IMR-90 (cell line): Measurements from ENCODE around the gene HOXA5.

ENCODE experiments used
- BHLHE40 ChIP-seq: fragments of 150-350 bp; IDR thresholded peaks from 2 replicates; pipeline ENCODE4 v1.6.1; 2016; ENCODE audit warnings: mild to moderate bottlenecking, low read depth, low read length
- CHD1 ChIP-seq: IDR thresholded peaks from 2 replicates; pipeline ENCODE4 v1.6.1; 2012; ENCODE audit warnings: low read depth, low read length, improper control_type of control experiment
- MAZ ChIP-seq: IDR thresholded peaks from 2 replicates; pipeline ENCODE4 v1.6.1; 2012; ENCODE audit warnings: low read depth, mild to moderate bottlenecking, low read length, improper control_type of control experiment, moderate library complexity, borderline replicate concordance
- POLR2A ChIP-seq: IDR thresholded peaks from 2 replicates; pipeline ENCODE4 v1.6.1; 2012; ENCODE audit warnings: mild to moderate bottlenecking, low read depth, low read length
- TF ChIP-seq, protein P1 (sequence below): conservative IDR thresholded peaks from 2 replicates; pipeline ENCODE4 v1.5.1; 2012; ENCODE audit warnings: mild to moderate bottlenecking, low read depth, low read length, improper control_type of control experiment
- TF ChIP-seq, protein P2 (sequence below): fragments of 150-350 bp; IDR thresholded peaks from 2 replicates; pipeline ENCODE4 v1.6.1; 2017; ENCODE audit warnings: mild to moderate bottlenecking, antibody characterized with exemption, low read length, low read depth

DNA sequence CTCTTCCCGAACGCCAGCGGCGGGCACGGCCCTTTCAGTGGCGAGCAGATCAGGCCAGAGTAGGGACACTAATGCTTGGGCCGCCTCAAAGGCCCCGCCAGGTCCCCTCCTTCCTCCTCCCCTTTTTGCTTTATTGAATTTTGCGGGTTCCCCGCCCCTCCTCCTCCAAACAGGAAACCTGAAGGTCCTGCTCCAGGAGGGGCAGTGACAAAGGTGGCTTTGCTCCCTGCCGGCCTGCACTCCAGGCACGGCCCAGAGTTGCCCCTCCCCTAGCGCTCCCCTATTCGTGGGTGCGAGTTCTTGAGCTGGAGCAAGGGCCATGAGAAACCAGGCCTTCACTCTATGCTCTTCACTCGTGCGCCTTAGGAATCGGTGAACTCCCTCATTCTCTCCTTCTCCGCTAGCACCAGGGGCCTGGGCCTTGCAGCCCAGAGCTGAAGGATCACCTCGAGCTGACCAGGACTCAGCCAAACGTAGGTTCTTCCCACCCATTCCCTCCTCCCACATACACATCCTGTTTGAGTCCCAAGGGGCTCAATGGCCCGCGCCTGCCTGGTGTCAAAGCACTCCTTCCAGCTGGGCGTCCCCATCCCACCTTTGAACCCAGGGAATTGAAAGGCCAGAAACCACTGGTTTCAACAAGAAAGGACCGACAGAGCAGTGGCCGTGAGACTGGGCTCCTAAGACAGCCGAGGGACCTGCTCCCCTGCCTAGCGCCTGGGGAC lies 4.7 kb upstream of the HOXA5 start:
- TF ChIP-seq, protein P1, sequence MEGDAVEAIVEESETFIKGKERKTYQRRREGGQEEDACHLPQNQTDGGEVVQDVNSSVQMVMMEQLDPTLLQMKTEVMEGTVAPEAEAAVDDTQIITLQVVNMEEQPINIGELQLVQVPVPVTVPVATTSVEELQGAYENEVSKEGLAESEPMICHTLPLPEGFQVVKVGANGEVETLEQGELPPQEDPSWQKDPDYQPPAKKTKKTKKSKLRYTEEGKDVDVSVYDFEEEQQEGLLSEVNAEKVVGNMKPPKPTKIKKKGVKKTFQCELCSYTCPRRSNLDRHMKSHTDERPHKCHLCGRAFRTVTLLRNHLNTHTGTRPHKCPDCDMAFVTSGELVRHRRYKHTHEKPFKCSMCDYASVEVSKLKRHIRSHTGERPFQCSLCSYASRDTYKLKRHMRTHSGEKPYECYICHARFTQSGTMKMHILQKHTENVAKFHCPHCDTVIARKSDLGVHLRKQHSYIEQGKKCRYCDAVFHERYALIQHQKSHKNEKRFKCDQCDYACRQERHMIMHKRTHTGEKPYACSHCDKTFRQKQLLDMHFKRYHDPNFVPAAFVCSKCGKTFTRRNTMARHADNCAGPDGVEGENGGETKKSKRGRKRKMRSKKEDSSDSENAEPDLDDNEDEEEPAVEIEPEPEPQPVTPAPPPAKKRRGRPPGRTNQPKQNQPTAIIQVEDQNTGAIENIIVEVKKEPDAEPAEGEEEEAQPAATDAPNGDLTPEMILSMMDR, result no peak
- TF ChIP-seq POLR2A (no peak), MAZ (no peak), CHD1 (no peak), BHLHE40 (no peak)
- TF ChIP-seq, protein P2, sequence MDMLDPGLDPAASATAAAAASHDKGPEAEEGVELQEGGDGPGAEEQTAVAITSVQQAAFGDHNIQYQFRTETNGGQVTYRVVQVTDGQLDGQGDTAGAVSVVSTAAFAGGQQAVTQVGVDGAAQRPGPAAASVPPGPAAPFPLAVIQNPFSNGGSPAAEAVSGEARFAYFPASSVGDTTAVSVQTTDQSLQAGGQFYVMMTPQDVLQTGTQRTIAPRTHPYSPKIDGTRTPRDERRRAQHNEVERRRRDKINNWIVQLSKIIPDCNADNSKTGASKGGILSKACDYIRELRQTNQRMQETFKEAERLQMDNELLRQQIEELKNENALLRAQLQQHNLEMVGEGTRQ, result no peak
